HG03175 (cell line): ENCODE measurements around the gene OGFOD2.

Experiments
- ATAC-seq: cut with Tn5 transposase; IDR thresholded peaks from one replicate; pipeline ENCODE4 v1.9.1; 2021; ENCODE audit warnings: mild to moderate bottlenecking, moderate library complexity; ENCODE audit not compliant: unreplicated experiment

The OGFOD2 gene

GRCh38 chr12:122951406-122951805 is 23.6 kb upstream of the OGFOD2 start:
- ATAC-seq = no peak

- ATAC-seq = peak; percentile 80
Measured at GRCh38 chr12:122951979-122952892, 22.8 kb upstream of the OGFOD2 start.

- no peak for ATAC-seq
Measured at GRCh38 chr12:122955156-122955555, 19.9 kb upstream of the OGFOD2 start.

GRCh38 chr12:122956035-122956434 is 19.0 kb upstream of the OGFOD2 start:
- ATAC-seq = no peak

GRCh38 chr12:122958198-122958888 is 16.7 kb upstream of the OGFOD2 start:
- no peak for ATAC-seq

GRCh38 chr12:122959566-122960192 is 15.4 kb upstream of the OGFOD2 start:
- ATAC-seq = no peak

- ATAC-seq = no peak
Measured at GRCh38 chr12:122960193-122960569, 14.9 kb upstream of the OGFOD2 start.

GRCh38 chr12:122961531-122962329 is 13.3 kb upstream of the OGFOD2 start:
- ATAC-seq = no peak

GRCh38 chr12:122963941-122964265 is 11.1 kb upstream of the OGFOD2 start:
- no peak for ATAC-seq

- no peak for ATAC-seq
Measured at GRCh38 chr12:122964439-122965257, 10.4 kb upstream of the OGFOD2 start.

GRCh38 chr12:122965321-122965751 is 9.7 kb upstream of the OGFOD2 start:
- ATAC-seq = no peak

GRCh38 chr12:122965851-122966742 is 8.9 kb upstream of the OGFOD2 start, which contains the start of gene ABCB9:
Gene ABCB9 (minus strand): TSS chr12:122966463. CDS start chr12:122960235, 6,228 bp downstream.
- ATAC-seq = peak; percentile 68

GRCh38 chr12:122966743-122967550 is 8.1 kb upstream of the OGFOD2 start:
- ATAC-seq = no peak

- no peak for ATAC-seq
Measured at GRCh38 chr12:122968104-122968503, 6.9 kb upstream of the OGFOD2 start.

- ATAC-seq = no peak
Measured at GRCh38 chr12:122969676-122970075, 5.4 kb upstream of the OGFOD2 start.

GRCh38 chr12:122974274-122974891 is 661 bp upstream of the OGFOD2 start:
- peak; percentile 74 for ATAC-seq

- ATAC-seq = no peak
Measured at GRCh38 chr12:122975790-122976647, 975 bp downstream of the OGFOD2 start.
